Stimulated activated CD4-positive, alpha-beta T cell treated with anti-CD3 and anti-CD28 coated beads, Interleukin-12 subunit alpha, Interleukin-12 subunit beta, amount 100 ng/mL, for 24 hours (primary cell): Measurements from ENCODE around the gene ZNF628.

Source experiments
- DNase-seq, 2 experiments: peaks; one replicate each; pipeline ENCODE4 v3.0.0-alpha.2; 2020; ENCODE audit warnings: low read depth in 2 of 2

Gene ZNF628

DNA sequence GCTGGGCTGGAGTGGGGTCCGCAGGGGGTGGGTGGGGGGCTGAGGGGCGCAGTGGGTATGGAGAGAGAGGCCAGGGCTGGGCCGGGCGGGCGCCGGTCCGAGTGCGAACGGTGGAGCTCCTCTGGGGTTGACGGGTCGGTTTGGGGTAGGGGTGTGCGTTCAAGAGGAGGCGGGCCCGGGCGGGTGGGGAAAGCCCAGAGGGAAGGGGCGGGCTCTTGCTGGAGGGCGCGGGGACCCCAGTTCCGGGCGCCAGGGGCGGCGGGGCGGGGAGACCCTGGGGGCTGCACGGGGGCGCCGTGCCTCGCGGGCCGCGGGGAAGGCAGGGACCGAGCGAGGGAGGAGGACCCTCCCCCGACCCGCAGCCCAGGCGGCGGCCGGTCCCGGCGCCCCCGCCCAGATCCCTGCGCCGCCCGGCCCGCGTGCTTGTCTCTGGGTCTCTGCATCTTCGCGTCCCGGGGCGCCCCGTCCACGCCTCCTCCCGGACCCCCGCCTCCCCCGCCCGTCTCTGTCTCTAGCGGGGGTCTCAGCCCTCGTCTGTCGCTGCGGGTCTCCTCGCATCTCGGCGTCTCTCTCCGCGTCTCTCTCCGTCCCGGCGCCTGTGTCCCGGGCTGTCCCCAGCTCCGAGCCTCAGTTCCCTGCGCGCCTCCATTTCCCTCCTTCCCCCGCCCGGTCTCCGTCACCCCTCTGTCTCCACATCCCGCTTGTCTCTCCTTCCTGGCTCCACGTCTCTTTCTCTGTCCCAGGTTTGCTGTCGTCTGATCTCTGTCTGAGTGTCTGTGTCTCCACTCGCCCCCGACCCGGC lies 25.1 kb upstream of the ZNF628 start:
- DNase-seq: no peak

DNA sequence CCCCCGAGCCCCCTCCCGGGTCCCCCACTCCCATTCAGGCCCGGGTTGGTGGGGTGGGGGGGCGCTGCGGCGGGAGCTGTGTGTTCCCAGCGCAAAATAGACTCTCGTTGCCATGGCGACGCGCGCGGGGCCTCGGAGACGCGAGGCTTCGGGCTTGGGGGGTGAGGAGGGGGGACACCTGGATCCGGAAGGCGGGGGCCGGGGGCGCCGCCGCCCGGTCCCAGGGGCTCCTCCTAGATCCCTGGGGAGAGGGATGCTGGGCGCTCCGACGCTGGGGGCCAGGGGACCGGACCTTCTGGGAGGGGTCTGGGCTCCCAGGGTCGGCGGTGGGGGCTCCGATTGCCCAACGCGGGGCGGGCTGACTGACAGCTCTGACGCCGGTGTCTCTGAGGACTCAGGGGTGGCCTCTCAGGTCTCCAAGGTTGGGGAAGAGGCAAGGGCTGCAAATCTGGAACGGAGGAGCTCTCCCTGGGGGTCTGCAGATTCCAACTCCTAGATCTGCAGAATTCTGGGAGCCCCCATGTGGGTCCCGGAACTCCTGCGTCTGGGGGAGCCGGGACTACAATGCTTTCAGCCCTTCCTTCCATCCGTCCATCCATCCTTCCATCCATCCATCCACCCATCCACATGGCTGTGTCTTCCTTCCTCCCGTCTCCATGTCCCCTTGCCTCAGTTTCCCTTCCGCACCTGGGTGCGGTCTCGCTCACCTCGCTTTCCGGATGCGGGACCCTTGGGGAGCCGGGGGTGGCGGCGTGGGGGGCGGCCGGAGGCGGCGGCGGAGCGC lies 24.3 kb upstream of the ZNF628 start:
- DNase-seq: no peak

DNA sequence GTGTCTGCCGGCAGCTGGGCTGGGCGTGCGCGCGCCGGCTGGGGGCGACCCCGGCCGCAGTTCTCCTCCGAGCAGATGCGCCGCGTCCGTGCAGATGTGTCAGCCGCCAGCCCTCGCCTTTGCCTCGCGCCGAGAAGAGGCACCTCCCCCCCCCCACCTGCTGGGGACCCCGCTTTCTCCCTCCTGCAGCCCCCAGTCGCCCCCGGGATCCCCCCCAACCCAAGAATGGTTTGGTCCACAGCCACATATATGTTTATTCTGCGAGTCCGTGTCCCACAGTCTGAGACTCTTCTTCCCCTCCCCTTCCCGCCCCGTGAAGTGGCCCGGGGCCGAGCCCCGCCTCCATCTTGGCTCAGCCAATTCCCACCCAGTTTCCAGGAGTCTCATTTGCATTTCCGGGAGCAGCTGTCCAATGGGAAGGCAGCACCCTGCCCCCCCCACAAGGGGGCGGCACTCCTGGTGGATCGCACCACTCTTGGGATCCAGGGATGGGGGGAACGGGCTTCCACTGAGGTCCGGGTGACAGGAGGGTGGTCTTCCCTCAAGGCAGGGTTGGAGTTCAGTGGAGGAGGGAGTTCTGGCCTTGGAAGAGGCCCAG lies 23.6 kb upstream of the ZNF628 start:
- no peak for DNase-seq

DNA sequence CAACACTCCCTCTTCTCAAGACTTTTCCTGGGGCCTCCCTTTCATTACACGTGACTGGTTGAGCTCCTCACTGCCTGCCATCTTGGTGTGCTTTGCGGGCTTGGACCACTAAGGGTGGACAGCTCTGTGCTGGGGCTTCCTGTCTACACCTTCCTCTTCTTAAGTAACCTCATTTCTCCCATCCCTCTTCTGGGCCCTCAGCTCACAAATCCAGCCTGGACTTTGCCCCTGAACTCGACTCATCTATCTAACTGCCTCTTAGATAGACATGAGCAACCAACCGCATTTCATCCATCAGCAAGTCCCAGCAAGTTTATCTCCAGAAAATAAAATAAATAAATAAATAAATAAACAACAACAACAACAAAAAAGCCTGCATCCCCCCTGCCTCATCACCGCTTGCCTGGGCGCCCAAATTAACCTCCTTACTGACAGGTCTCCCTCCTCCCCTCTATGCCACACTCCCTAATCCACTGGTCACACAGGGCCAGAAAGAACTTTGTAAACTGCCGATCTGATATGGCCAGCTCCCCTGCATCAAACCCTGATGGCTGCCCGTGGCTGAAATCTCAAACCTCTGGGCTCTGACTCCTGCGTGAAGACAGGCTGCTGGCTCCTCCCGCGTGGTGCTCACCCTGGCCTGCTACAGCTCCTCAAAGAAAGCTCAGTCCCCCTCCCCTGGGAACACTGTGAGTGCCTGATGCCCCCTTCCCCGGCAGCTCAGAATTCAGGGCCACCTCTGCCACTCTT lies 22.7 kb upstream of the ZNF628 start:
- DNase-seq: no peak

DNA sequence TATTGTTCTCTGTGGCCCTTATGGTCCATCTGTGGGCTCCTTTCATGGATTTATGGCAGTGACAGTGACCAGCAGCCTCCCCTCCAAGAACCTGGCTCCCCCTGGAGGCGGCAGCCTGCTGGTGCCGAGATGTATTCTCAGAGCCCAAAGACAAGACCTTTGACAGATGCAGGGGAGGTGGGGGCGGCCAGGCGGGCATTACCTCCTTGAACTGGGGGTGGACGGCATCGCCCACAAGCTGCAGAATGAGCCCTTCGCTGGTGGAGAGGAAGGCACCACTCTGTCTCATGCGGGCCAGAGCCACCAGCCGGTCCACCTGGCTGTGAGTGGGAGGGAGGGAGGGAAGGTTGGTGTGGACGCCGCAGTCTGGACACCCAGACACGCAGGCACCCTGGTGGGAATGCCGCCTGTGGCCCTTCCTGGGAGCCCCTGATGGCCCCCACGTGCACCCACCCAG lies 21.6 kb upstream of the ZNF628 start:
- no peak for DNase-seq

DNA sequence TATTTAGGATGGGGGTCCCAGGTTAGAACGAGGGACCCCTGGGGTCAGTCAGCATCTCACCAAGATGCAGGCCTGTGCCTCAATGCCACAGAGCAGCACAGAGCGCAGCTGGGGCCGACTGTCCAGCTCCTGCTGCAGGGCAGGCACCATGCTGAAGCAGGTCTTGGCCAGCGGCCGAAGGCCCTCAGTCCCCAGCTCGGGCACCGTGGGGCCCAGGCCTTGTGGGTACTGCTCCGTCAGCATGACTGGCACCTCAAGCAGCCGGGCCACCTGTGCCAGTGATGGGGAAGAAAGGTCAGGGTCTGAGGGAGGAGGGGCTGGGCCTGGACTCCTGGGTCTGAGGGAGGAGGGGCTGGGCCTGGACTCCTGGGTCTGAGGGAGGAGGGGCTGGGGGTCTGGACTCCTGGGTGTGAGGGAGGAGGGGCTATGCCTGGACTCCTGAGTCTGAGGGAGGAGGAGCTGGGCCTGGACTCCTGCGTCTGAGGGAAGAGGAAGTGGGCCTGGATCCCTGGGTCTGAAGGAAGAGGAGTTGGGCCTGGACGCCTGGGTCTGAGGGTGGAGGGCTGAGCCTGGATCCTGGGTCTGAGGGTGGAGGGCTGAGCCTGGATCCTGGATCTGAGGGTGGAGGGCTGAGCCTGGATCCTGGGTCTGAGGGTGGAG lies 20.7 kb upstream of the ZNF628 start:
- DNase-seq: no peak

DNA sequence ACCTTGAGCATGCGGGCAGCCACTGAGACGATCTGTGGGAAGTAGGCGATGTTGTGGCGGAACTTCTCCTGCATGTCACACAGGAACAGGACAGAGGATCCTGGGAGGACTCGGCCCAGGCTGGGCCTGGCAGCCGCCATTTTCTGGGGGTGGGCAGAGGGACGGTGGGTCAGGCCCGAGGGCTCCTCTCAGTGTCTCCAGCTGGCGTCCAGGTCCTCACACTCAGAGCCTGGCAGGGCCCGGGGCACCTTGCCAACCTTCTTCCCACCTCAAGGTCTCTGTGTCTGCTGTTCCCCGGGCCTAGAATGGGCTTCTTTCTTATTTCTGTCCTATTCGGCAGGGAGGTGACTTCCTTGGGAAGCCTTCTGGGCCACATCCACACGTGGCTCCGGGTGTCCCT lies 20.1 kb upstream of the ZNF628 start:
- DNase-seq: no peak

DNA sequence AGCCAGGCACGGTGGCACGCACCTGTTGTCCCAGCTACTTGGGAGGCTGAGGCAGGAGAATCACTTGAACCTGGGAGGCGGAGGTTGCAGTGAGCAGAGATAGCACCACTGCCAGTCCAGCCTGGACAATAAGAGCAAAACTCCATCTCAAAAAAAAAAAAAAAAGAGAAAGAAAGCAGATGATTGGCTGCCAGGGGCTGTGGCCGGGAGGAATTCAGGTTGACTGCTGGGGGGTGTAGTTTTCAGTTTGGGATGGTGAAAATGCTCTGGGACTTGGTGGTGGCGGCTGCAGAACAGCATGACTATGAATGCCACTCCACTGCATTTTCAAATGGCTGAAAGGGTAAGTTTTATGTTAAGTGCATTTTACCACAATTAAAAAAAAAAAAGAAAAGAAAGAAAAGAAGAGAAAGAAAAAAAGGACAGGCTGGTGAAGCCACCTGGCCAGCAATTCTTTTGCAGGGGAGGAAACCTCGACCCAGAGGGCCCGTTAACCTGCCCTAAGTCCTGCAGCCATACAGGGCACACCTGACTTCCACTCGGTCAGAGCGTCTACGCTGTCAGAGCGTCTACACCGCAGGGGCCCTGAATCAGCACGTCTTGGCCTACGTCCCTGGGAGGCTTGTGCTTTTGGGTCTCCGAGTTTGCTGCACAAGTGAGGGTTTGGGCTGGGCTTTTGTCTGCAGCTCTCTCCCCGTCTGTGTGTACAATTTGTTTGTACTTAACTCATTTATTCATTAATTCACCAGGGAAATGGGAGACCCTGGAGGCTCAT lies 18.5 kb upstream of the ZNF628 start:
- no peak for DNase-seq

DNA sequence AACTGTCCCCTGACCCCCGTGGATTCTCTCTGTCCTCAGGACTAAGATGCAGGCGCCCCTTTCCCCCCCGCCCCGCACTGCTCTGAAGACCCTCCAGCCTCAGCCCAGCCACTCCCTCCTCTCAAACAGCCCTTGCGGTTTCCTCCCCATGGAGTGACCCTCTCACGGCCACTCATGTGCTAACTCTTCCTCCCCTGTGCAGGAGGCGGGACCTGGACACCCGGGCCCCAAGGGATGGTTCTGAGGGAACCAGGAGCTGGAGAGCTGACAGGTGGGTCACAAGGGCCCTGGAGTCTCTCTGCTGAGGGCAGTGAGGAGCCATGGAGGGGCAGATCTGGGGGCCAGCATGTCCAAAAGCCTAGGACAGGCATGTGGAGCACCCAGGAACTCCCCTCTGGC lies 16.9 kb upstream of the ZNF628 start:
- DNase-seq: no peak

DNA sequence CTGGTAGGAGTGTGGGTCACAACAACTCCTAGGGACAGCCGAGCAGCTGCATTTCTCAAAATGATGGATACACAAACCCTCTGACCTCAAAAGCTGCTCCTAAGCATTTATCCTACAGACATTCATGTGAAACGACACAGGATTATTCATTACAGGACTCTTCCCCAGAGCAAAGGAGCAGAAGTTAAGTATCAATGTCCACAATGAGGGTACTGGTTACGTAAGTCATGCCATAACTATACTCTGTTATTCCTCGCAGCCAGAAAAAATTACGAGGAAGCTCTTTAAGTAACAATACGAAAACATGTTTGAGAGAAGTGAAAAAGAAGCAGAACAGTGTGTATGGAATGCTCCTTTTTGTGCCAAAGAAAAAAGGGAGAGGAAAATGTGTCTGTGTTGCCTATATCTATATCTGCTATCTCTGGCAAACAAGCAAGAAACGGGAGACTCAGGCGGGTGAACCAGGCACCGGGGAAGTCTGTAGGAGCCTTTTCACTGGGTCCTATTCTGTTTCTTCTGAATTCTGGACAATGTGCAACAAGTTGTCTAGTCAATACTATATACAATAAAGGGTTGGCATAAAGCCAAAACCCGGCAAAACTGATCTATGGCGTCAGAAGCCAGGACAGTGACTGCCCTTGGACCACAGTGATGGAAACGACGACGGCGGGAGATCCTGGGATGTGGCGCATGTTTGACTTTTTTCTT lies 16.3 kb upstream of the ZNF628 start:
- DNase-seq: no peak

DNA sequence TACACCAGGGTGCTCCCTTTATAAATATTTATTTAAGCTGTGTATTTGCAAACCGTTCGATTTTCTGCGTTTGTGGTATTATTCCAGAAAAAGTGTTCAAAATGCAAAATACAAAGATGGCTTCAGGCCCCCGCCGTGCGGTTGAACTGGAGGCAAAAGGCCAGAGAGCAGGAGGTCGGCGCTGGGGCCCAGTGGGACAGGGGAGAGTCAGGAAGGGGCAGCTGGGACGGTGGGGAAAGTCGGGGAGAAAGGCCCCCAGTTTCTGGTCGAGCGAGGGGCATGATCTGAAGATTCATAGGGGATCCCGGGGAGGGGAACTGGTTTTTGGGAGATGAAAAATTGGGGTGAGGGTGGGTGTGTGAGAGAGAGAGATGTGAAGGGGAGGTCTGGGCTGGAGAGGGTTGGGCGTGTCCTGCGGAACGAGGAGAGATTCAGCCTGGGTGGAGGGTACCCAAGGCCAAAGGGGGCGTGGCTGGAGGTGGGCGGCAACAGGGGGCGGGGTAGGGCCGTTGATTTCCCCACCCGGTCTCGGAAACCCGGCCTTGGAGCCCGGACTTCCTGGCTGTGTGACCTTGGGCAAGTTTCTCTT lies 15.7 kb upstream of the ZNF628 start:
- no peak for DNase-seq

DNA sequence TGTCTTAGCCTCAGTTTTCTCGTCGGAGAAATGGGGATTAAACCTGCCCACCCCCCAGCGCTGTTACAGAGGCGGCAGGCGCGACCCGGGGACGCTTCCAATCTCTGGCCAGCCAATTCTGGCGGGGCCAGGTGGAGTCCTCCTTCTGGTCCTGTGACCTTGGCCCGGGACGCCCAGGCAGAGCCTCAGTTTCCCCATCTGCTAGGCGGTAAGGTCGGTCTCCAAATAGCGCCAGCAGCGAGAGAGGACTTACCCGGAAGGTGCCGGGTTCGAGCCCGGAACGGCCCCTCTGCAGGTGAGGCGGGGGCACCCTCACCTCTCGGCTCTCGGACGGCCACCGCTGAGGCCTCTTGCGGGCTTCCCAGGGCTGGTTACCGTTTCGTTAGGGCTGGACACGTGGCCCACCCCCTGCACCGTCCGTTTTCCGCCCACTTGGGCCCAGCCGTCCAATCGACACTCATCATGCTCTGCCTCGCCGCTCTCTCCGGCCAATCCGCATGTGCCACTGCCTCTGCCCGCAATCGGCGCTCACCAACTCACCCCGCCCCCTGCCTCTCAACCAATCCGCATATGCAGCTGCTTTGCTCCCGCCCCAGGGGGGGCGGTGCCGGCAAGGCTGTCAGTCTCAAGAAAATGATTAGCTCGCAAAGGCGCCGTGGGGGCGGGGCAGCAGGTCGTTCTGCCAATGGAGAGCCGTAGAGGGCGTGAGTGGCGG lies 15.0 kb upstream of the ZNF628 start, which contains the start of gene ISOC2:
ISOC2 (minus strand) TSS at position 384 of the 715 bp plus-strand sequence. CDS start 5,156 bp downstream, outside the sequence.
- peak; percentile 100 for DNase-seq

DNA sequence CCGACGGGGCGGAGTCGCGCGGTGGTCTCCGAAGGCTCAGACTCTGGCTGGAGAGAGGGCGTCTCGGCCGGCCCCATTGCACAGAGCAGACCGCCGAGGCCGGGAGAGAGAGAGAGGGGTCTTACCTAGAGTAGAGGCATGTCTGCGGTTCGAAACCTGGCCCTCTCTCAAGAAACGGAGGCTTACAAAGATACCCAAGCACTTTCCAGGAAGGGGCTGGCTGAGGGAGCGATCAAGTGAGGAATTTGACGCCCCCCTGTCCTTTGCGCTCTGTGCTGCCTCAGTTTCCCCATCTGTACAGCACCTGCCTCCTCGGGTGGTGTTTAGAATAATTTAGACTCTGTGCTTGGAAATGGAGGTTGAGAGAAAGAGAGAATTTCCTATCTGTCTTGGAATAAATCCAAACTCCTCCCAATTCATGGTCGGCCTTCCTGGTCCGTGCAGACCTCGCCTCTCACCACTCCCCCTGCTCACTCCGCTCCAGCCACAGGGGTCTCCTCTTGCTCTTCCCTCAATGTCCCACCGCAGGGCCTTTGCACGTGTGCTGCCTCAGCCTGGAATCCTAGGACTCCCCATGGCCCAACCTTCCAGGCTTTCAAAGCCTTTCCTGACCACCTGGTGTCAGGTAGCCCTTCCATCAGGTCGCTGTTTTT lies 14.3 kb upstream of the ZNF628 start:
- DNase-seq: no peak

DNA sequence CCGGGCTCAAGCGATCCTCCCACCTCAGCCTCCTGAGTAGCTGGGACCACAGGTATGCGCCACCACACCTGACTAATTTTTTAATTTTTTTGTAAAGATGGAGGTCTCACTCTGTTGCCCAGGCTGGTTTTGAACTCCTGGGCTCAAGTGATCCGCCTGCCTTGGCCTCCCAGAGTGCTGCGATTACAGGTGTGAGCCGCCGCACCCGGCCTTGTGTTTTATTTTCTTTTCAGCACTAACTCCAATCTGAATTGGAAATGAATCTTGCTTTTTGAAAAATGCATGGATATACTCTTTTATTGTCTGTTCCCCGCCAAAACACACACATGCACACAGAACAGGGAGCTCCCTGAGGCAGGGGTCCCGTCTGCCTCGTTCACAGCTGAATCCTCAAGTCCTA lies 13.7 kb upstream of the ZNF628 start:
- no peak for DNase-seq

DNA sequence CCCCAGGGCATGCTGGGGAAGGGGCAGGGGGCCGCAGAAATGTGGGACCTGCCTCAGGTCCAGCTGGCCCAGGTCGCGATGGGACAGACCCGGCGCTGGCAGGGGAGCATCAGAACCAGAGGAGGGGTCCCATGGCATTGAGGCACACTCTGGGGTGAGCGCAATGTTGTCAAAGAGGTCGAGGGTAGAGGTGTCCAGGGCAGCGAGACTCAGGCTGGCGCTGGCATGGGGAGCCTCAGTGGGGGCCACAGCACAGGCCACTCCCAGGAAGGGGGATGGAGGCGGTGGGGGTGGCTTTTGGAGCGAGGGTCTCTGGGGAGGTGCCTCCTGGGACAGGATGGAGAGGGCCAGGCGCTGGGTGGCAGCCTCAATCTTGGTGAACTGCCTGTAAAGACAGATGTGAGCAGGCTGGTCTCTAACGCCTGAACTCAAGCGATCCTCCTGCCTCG lies 12.8 kb upstream of the ZNF628 start:
- no peak for DNase-seq

DNA sequence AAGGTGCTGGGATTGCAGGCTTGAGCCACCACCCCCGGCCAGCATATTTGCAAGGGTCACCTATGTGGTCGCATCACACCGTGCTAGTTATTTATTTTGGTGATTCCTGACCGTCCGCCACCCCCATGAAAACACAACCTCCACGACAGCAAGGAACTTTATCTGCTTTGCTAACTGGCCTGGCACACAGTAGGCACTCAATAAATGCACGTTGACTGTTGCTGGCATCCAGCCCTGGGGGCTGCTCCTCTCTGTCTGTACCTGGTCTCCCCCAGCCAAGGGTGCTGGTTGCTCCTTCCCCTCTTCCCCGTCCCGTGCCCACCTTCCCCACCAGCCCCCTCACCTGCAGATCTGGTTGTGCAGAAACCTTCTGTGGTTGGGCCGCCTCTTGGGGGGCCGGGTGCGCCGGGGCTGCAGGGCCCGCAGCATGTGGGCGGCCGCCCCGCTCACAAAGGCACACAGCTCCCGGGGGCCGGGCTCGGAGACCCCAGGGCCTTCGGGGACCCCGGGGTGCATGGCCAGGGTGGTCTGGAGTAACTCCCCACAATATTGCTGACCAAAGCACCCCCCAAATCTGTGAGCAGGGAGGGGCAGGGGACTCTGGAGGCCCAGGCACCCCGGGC lies 12.3 kb upstream of the ZNF628 start:
- no peak for DNase-seq

DNA sequence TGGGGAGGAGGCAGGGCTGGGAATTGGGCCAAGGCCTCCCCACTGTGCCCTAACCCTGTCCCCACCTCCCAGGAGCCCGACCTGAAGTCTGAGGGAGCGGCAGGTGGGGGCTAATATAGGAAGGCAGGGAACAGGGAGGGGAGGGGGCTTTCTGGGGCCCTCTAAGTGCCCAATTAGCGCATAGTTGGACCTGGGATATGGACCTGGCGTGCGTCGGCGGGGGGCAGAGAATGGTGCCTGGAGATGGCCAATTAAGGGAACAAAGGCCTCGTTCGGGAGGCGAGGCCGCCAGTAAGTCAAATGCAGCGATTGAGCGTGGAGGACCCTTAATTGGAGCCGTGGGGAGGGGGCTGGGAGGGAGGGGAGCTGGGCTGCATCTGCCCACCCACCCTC lies 11.8 kb upstream of the ZNF628 start, which contains the start of gene C19orf85:
C19orf85 (minus strand) TSS at position 90 of the 393 bp plus-strand sequence. CDS start 197 bp downstream, outside the sequence.
- DNase-seq: no peak
